ENCODE results near the gene C1orf122. TPM values are rescaled to one million over a fixed set of nuclear protein-coding genes. Genes with fewer than 3 reads are reported as not detected.
"Not testable (repeated sequence)": the region's sequence is repeated elsewhere in the genome, so short reads cannot be mapped to it uniquely, and the experiment has no call there.

Gene C1orf122
- total RNA-seq, 4 donors from 2014 or later = 15.4 to 25.6 (median 20.1) TPM

GRCh38 chr1:37767488-37767887 is 40.1 kb upstream of the C1orf122 start:
- Histone ChIP-seq H3K4me1 (no peaks in the 10 kb centered on the region), H3K4me3 (no peak overlapping the region), H3K36me3 (no peaks in the 10 kb centered on the region), H3K27me3 (peaks cover 6 to 19% of the 10 kb centered on the region in 2 donors), H3K27ac (no peak overlapping the region), H3K9me3 (no peaks in the 10 kb centered on the region)
- TF ChIP-seq, protein P1, sequence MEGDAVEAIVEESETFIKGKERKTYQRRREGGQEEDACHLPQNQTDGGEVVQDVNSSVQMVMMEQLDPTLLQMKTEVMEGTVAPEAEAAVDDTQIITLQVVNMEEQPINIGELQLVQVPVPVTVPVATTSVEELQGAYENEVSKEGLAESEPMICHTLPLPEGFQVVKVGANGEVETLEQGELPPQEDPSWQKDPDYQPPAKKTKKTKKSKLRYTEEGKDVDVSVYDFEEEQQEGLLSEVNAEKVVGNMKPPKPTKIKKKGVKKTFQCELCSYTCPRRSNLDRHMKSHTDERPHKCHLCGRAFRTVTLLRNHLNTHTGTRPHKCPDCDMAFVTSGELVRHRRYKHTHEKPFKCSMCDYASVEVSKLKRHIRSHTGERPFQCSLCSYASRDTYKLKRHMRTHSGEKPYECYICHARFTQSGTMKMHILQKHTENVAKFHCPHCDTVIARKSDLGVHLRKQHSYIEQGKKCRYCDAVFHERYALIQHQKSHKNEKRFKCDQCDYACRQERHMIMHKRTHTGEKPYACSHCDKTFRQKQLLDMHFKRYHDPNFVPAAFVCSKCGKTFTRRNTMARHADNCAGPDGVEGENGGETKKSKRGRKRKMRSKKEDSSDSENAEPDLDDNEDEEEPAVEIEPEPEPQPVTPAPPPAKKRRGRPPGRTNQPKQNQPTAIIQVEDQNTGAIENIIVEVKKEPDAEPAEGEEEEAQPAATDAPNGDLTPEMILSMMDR (IDR thresholded peaks at IDR 0.05) = no peak
- TF ChIP-seq POLR2A (IDR thresholded peaks at IDR 0.05) = no peak
- intact Hi-C loops (cut with DNase I; ENCODE audit: low total_unique reads) = no loop called here
- no peak for DNase-seq

DNA sequence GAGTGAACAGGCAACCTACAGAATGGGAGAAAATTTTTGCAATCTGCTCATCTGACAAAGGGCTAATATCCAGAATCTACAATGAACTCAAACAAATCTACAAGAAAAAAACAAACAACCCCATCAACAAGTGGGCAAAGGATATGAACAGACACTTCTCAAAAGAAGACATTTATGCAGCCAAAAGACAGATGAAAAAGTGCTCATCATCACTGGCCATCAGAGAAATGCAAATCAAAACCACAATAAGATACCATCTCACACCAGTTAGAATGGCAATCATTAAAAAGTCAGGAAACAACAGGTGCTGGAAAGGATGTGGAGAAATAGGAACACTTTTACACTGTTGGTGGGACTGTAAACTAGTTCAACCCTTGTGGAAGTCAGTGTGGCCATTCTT is 36.1 kb upstream of the C1orf122 start:
- H3K27me3 ChIP-seq; H3K4me1 ChIP-seq; H3K27ac ChIP-seq; intact Hi-C loops (cut with DNase I; ENCODE audit: low total_unique reads); DNase-seq; H3K36me3 ChIP-seq; H3K9me3 ChIP-seq; H3K4me3 ChIP-seq: not testable (repeated sequence)

DNA sequence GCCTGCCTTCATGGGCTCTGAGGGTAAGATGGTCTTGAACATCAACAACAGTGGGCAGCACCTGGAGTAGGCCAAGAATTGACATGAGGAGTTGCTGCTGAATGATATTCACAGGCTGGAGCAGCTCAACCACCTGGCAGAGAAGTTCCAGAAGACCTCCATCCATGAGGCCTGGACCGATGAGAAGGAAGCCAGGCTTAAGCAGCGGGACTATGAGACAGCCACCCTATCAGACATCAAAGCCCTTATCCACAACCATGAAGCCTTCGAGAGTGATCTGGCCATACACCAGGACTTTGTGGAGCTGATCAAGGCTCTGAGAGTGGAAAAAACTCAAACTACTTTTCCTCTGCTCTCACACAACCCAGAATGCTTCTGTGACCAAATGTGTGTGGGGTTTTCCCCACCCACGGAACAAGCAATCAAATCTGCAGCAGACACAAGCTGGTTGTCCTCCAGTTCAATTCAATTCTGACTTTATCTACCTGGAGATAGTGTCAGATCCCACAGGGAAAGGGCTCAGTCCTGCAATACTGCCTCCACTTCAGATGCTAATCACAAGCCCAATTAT is 30.6 kb upstream of the C1orf122 start:
- no peaks in the 10 kb centered on the region for H3K4me1 ChIP-seq
- no peaks in the 10 kb centered on the region for H3K36me3 ChIP-seq
- H3K27me3 ChIP-seq = no peaks in the 10 kb centered on the region
- no peak overlapping the region for H3K27ac ChIP-seq
- intact Hi-C loops (cut with DNase I; ENCODE audit: low total_unique reads) = no loop called here
- DNase-seq = no peak
- H3K4me3 ChIP-seq = no peak overlapping the region
- no peak for TF ChIP-seq POLR2A (IDR thresholded peaks at IDR 0.05)
- TF ChIP-seq, protein P1 (IDR thresholded peaks at IDR 0.05) = no peak
- H3K9me3 ChIP-seq = no peaks in the 10 kb centered on the region

DNA sequence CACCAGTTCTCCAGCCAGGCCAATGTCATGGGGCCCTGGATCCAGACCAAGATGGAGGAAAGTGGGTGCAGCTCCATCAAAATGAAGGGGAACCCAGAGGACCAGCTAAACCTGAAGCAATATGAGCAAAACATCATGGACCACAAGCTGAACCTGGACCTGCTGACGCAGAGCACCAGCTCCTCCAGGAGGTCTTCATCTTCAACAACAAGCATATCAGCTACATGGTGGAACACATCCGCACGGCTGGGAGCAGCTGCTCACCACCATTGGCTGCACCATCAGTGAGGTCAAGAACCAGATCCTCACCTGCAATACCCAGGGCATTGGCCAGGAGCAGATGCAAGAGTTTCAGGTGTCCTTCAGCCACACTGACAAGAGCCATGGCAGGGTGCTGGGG is 28.9 kb upstream of the C1orf122 start:
- TF ChIP-seq POLR2A (IDR thresholded peaks at IDR 0.05) = no peak
- TF ChIP-seq, protein P1 (IDR thresholded peaks at IDR 0.05) = no peak
- no peak overlapping the region for H3K4me3 ChIP-seq
- no peaks in the 10 kb centered on the region for H3K4me1 ChIP-seq
- no peaks in the 10 kb centered on the region for H3K36me3 ChIP-seq
- no peak overlapping the region for H3K27ac ChIP-seq
- intact Hi-C loops (cut with DNase I; ENCODE audit: low total_unique reads) = no loop called here
- DNase-seq = no peak
- no peaks in the 10 kb centered on the region for H3K9me3 ChIP-seq
- H3K27me3 ChIP-seq = no peaks in the 10 kb centered on the region

- H3K4me3 ChIP-seq = no peak overlapping the region
- DNase-seq = no peak
- H3K27me3 ChIP-seq = no peaks in the 10 kb centered on the region
- H3K36me3 ChIP-seq = no peaks in the 10 kb centered on the region
- TF ChIP-seq, protein P1 (IDR thresholded peaks at IDR 0.05) = no peak
- TF ChIP-seq POLR2A (IDR thresholded peaks at IDR 0.05) = no peak
- no peak overlapping the region for H3K27ac ChIP-seq
- intact Hi-C loops (cut with DNase I; ENCODE audit: low total_unique reads) = no loop called here
- H3K4me1 ChIP-seq = no peaks in the 10 kb centered on the region
- no peaks in the 10 kb centered on the region for H3K9me3 ChIP-seq
Measured at GRCh38 chr1:37782491-37782890, 25.1 kb upstream of the C1orf122 start.
